WTC11 (cell line): ENCODE results near the gene TGIF1.

ENCODE experiments used
- ATF1 ChIP-seq: sonication (generic); formaldehyde crosslinking; IDR thresholded peaks from 2 replicates; pipeline ENCODE4 v1.8.1; 2023; ENCODE audit warnings: mild to moderate bottlenecking, moderate library complexity, missing genetic modification reagents
- CREB1 ChIP-seq: sonication (generic); formaldehyde crosslinking; IDR thresholded peaks from 2 replicates; pipeline ENCODE4 v1.8.0; 2023; ENCODE audit warnings: mild to moderate bottlenecking, missing genetic modification reagents
- CREM ChIP-seq: sonication (generic); formaldehyde crosslinking; IDR thresholded peaks from 2 replicates; pipeline ENCODE4 v1.8.1; 2022; ENCODE audit warnings: mild to moderate bottlenecking, missing genetic modification reagents, moderate library complexity
- FOXJ3 ChIP-seq: sonication (generic); formaldehyde crosslinking; IDR thresholded peaks from 2 replicates; pipeline ENCODE4 v1.9.0; 2021; ENCODE audit warnings: missing genetic modification reagents, mild to moderate bottlenecking, borderline replicate concordance
- FOXP1 ChIP-seq: sonication (generic); formaldehyde crosslinking; IDR thresholded peaks from 2 replicates; pipeline ENCODE4 v1.8.0; 2022; ENCODE audit warnings: missing genetic modification reagents, mild to moderate bottlenecking, moderate library complexity, borderline replicate concordance
- NFYB ChIP-seq: sonication (generic); formaldehyde crosslinking; conservative IDR thresholded peaks from 2 replicates; pipeline ENCODE4 v1.8.0; 2022; ENCODE audit warnings: low read depth, missing genetic modification reagents
- TEAD1 ChIP-seq: sonication (generic); formaldehyde crosslinking; IDR thresholded peaks from 2 replicates; pipeline ENCODE4 v1.8.0; 2022; ENCODE audit warnings: mild to moderate bottlenecking, missing genetic modification reagents
- TF ChIP-seq, protein P1 (sequence below): fragments of 200-600 bp; IDR thresholded peaks from 2 replicates; pipeline ENCODE4 v1.8.0; 2022; ENCODE audit warnings: antibody characterized with exemption
- TF ChIP-seq, protein P2 (sequence below): sonication (generic); formaldehyde crosslinking; IDR thresholded peaks from 2 replicates; pipeline ENCODE4 v1.8.1; 2023; ENCODE audit warnings: mild to moderate bottlenecking, missing genetic modification reagents
- TF ChIP-seq, protein P3 (sequence below): sonication (generic); formaldehyde crosslinking; IDR thresholded peaks from 2 replicates; pipeline ENCODE4 v1.8.1; 2023; ENCODE audit warnings: mild to moderate bottlenecking, missing genetic modification reagents, borderline replicate concordance
- TF ChIP-seq, protein P4 (sequence below): sonication (generic); formaldehyde crosslinking; IDR thresholded peaks from 2 replicates; pipeline ENCODE4 v1.8.1; 2022; ENCODE audit warnings: missing genetic modification reagents, borderline replicate concordance
- TF ChIP-seq, protein P5 (sequence below): fragments of 250-450 bp; sonication (Bioruptor Pico); IDR thresholded peaks from 2 replicates; pipeline ENCODE4 v2.1.2; 2022; ENCODE audit warnings: mild to moderate bottlenecking, moderate library complexity

DNA sequence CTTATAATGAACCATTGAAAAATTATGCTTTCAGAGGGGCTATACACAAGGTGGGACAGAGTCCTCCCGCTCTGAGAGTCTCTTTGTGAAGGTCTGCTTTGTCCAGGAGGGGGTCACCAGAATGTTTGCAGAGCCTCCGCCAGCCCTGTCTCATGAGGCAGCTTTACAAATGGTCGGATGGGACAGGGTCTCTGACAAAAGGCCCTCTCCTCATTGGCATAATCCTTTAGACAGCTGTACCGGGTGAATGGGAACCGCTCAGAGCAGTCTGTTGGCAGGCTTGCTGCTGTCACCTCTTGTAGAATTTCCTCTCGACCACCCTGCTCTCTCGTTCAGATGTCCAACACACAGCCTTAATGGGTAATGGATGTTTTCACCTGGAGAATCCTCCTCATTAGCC, 40.2 kb upstream of the TGIF1 start:
- TF ChIP-seq CREM (CRISPR knock-in tag) (no peak), NFYB (CRISPR knock-in tag) (no peak), FOXJ3 (no peak), FOXP1 (CRISPR knock-in tag) (no peak), CREB1 (no peak), ATF1 (CRISPR knock-in tag) (no peak), TEAD1 (CRISPR knock-in tag) (no peak)
- TF ChIP-seq, protein P1, sequence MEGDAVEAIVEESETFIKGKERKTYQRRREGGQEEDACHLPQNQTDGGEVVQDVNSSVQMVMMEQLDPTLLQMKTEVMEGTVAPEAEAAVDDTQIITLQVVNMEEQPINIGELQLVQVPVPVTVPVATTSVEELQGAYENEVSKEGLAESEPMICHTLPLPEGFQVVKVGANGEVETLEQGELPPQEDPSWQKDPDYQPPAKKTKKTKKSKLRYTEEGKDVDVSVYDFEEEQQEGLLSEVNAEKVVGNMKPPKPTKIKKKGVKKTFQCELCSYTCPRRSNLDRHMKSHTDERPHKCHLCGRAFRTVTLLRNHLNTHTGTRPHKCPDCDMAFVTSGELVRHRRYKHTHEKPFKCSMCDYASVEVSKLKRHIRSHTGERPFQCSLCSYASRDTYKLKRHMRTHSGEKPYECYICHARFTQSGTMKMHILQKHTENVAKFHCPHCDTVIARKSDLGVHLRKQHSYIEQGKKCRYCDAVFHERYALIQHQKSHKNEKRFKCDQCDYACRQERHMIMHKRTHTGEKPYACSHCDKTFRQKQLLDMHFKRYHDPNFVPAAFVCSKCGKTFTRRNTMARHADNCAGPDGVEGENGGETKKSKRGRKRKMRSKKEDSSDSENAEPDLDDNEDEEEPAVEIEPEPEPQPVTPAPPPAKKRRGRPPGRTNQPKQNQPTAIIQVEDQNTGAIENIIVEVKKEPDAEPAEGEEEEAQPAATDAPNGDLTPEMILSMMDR: no peak
- TF ChIP-seq, protein P2, sequence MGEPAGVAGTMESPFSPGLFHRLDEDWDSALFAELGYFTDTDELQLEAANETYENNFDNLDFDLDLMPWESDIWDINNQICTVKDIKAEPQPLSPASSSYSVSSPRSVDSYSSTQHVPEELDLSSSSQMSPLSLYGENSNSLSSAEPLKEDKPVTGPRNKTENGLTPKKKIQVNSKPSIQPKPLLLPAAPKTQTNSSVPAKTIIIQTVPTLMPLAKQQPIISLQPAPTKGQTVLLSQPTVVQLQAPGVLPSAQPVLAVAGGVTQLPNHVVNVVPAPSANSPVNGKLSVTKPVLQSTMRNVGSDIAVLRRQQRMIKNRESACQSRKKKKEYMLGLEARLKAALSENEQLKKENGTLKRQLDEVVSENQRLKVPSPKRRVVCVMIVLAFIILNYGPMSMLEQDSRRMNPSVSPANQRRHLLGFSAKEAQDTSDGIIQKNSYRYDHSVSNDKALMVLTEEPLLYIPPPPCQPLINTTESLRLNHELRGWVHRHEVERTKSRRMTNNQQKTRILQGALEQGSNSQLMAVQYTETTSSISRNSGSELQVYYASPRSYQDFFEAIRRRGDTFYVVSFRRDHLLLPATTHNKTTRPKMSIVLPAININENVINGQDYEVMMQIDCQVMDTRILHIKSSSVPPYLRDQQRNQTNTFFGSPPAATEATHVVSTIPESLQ (CRISPR knock-in tag): no peak
- TF ChIP-seq, protein P3, sequence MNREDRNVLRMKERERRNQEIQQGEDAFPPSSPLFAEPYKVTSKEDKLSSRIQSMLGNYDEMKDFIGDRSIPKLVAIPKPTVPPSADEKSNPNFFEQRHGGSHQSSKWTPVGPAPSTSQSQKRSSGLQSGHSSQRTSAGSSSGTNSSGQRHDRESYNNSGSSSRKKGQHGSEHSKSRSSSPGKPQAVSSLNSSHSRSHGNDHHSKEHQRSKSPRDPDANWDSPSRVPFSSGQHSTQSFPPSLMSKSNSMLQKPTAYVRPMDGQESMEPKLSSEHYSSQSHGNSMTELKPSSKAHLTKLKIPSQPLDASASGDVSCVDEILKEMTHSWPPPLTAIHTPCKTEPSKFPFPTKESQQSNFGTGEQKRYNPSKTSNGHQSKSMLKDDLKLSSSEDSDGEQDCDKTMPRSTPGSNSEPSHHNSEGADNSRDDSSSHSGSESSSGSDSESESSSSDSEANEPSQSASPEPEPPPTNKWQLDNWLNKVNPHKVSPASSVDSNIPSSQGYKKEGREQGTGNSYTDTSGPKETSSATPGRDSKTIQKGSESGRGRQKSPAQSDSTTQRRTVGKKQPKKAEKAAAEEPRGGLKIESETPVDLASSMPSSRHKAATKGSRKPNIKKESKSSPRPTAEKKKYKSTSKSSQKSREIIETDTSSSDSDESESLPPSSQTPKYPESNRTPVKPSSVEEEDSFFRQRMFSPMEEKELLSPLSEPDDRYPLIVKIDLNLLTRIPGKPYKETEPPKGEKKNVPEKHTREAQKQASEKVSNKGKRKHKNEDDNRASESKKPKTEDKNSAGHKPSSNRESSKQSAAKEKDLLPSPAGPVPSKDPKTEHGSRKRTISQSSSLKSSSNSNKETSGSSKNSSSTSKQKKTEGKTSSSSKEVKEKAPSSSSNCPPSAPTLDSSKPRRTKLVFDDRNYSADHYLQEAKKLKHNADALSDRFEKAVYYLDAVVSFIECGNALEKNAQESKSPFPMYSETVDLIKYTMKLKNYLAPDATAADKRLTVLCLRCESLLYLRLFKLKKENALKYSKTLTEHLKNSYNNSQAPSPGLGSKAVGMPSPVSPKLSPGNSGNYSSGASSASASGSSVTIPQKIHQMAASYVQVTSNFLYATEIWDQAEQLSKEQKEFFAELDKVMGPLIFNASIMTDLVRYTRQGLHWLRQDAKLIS (CRISPR knock-in tag): no peak
- TF ChIP-seq, protein P4, sequence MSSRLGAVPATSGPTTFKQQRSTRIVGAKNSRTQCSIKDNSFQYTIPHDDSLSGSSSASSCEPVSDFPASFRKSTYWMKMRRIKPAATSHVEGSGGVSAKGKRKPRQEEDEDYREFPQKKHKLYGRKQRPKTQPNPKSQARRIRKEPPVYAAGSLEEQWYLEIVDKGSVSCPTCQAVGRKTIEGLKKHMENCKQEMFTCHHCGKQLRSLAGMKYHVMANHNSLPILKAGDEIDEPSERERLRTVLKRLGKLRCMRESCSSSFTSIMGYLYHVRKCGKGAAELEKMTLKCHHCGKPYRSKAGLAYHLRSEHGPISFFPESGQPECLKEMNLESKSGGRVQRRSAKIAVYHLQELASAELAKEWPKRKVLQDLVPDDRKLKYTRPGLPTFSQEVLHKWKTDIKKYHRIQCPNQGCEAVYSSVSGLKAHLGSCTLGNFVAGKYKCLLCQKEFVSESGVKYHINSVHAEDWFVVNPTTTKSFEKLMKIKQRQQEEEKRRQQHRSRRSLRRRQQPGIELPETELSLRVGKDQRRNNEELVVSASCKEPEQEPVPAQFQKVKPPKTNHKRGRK (CRISPR knock-in tag): no peak
- TF ChIP-seq, protein P5, sequence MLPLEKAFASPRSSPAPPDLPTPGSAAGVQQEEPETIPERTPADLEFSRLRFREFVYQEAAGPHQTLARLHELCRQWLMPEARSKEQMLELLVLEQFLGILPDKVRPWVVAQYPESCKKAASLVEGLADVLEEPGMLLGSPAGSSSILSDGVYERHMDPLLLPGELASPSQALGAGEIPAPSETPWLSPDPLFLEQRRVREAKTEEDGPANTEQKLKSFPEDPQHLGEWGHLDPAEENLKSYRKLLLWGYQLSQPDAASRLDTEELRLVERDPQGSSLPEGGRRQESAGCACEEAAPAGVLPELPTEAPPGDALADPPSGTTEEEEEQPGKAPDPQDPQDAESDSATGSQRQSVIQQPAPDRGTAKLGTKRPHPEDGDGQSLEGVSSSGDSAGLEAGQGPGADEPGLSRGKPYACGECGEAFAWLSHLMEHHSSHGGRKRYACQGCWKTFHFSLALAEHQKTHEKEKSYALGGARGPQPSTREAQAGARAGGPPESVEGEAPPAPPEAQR (CRISPR knock-in tag): no peak
